Coronary artery (tissue), 2 donors: ENCODE results near the gene GAB1.
A peak's percentile ranks its signal among the peaks of the same experiment; 100 is the strongest.

ENCODE experiments used
- DNase-seq: peaks from one replicate; pipeline ENCODE4 v3.0.0-alpha.2; 2017; ENCODE audit warnings: low spot score
- H3K27ac ChIP-seq, 2 donors: fragments of 200-600 bp; sonication (generic); one replicate each; pipeline ENCODE4 v1.5.1; 2016 to 2019
- H3K4me3 ChIP-seq: fragments of 200-600 bp; sonication (generic); 2 replicates; pipeline ENCODE4 v1.5.1; 2016; ENCODE audit warnings: mild to moderate bottlenecking, moderate library complexity
- CTCF ChIP-seq: fragments of 200-600 bp; sonication (generic); IDR thresholded peaks from one replicate; pipeline ENCODE4 v1.5.1; 2019; ENCODE audit warnings: antibody characterized with exemption

GAB1 gene

GRCh38 chr4:143377611-143378099 is 41.0 kb downstream of the GAB1 start:
- Histone ChIP-seq H3K4me3 (peak overlapping the region; percentile 35), H3K27ac (peak overlapping the region; percentile 56 to 62)
- TF ChIP-seq CTCF: no peak
- DNase-seq: no peak

GRCh38 chr4:143380629-143381028 is 44.0 kb downstream of the GAB1 start:
- H3K27ac ChIP-seq: peak overlapping the region; percentile 54 to 72

GRCh38 chr4:143381189-143382118 is 44.8 kb downstream of the GAB1 start:
- peak overlapping the region; percentile 25 for H3K4me3 ChIP-seq
- TF ChIP-seq CTCF: no peak
- DNase-seq: peak; percentile 88
- peak overlapping the region; percentile 54 to 72 for H3K27ac ChIP-seq

More at GRCh38 chr4:143380629-143381028, 44.0 kb downstream of the GAB1 start:
- no peak for DNase-seq
- no peak overlapping the region for H3K4me3 ChIP-seq
- no peak for TF ChIP-seq CTCF

GRCh38 chr4:143382596-143382995 is 45.9 kb downstream of the GAB1 start:
- TF ChIP-seq CTCF: no peak
- H3K27ac ChIP-seq: peak overlapping the region; percentile 54 to 72
- H3K4me3 ChIP-seq: no peak overlapping the region
- DNase-seq: no peak

GRCh38 chr4:143383005-143383574 is 46.4 kb downstream of the GAB1 start:
- no peak for TF ChIP-seq CTCF
- H3K27ac ChIP-seq: peak overlapping the region; percentile 54 to 72

GRCh38 chr4:143384381-143384994 is 47.8 kb downstream of the GAB1 start:
- H3K4me3 ChIP-seq: no peak overlapping the region
- H3K27ac ChIP-seq: peak overlapping the region; percentile 57 to 61
- no peak for TF ChIP-seq CTCF
- DNase-seq: peak; percentile 77

More at GRCh38 chr4:143383005-143383574, 46.4 kb downstream of the GAB1 start:
- no peak for DNase-seq
- H3K4me3 ChIP-seq: no peak overlapping the region
